GM21390 (cell line): Measurements from ENCODE around the gene PER1.
"Not testable (repeated sequence)": the region's sequence is repeated elsewhere in the genome, so short reads cannot be mapped to it uniquely, and the experiment has no call there.

Source experiments
- ATAC-seq: cut with Tn5 transposase; IDR thresholded peaks from one replicate; pipeline ENCODE4 v1.9.1; 2021; ENCODE audit not compliant: unreplicated experiment

PER1 gene

DNA sequence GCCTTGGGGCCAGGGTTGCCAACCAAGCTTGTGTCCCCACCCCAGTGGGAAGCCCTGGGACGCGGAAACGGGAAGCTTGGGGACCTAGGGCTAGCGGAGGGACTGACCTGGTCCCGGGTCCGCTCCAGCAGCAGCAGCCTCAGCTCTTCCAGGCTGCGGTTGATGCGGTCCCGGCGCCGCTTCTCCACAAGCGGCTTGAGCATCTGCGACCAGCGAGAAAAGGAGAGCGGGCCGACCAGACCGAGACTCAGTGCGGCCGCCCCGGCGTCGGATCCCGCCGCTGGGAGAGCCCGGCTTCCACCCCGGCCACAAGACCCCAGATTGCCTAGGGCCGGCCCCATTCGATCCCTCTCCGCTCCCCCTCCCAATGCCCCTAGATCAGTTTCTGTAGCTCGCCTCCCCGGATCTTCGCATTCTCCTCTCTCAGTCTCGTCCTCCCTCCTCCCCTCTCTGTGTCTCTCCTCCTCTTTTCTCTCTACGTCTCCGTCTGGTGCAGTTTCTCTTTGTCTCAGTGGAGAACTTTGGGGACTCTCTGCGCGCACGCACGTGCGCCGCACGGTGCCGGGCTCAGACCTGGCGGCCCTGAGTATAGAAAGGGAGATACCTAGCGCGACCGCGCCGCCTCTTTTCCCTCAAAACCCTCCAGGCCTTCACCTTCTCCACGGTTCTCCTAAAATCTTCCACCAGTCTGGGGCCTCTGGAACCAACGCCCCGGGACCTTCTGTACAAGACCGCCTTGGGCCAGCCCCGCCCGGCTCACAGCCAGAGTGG, 29.1 kb downstream of the PER1 start:
- ATAC-seq = no peak

DNA sequence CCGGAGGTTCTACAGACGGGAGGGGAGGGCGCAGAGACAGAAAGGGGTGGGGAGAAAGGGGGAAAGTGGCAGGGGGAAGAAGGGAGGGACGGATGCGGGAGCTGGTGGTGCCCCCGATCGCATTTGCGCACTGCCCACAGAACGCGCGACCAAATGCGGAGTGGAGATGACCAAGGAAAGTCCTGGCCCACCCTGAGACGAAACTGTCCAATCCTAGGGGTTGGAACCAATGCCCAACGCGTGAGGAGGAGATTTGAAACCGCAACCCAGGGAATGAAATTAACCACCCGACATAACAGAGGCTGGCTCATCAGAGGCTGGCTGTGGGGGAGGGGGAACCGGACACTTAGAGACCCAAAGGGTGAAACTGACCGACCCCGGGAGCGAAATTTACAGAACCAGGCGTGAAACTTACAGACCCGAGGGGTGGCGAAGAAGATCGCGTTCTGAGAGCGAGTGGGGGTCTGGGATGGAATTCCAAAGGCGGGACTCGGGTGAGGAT, 29.7 kb downstream of the PER1 start:
- ATAC-seq = no peak

DNA sequence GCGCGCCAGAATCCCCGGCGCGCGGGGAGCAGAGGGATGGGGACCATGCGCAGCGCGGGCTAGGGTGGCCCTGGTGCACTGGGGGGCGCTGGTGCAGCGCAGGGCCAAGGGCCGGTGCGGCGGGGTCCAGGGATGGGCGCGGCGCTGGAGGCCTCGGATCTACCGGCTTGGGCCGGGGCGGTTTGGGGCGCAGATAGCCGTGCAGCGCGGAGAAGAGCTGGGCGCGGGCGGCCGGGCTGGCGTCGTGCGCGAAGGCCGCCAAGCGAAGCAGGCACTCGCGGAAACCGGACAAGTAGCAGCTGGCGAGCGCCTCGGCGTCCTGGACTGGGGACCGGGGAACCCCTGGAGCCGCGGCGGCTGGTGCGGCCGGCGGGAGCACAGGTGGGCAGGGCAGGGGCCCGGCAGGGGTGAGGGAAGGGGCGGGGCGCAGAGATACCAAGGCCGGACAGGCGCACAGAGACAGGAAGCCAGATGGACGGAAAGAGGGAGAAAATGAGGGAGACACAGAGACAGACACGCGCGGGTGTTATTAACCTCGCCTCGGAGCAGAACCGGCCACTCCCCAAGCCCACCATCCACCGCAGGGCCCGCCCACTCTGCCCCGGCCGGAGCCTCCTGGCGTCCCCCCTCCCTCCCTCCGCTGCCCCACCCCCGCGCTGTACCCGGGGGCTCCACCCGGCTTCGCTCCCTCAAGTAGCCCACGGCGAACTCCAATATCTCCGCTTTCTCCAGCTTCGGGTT, 30.4 kb downstream of the PER1 start:
- ATAC-seq = peak; percentile 26

DNA sequence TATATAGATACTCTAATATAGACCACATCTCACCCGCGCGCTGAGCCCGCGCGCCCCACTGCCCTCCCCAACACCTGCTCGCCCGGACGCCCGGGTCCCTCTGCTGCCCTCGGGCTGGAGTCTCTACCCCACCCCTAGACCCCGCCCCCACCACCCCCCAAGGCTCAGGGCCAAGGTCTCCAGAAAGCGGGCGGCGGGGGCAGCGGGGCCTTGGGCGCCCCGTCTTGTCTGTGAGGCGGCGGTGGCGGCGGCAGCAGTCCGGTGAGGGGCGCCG, 30.9 kb downstream of the PER1 start:
- ATAC-seq = no peak

DNA sequence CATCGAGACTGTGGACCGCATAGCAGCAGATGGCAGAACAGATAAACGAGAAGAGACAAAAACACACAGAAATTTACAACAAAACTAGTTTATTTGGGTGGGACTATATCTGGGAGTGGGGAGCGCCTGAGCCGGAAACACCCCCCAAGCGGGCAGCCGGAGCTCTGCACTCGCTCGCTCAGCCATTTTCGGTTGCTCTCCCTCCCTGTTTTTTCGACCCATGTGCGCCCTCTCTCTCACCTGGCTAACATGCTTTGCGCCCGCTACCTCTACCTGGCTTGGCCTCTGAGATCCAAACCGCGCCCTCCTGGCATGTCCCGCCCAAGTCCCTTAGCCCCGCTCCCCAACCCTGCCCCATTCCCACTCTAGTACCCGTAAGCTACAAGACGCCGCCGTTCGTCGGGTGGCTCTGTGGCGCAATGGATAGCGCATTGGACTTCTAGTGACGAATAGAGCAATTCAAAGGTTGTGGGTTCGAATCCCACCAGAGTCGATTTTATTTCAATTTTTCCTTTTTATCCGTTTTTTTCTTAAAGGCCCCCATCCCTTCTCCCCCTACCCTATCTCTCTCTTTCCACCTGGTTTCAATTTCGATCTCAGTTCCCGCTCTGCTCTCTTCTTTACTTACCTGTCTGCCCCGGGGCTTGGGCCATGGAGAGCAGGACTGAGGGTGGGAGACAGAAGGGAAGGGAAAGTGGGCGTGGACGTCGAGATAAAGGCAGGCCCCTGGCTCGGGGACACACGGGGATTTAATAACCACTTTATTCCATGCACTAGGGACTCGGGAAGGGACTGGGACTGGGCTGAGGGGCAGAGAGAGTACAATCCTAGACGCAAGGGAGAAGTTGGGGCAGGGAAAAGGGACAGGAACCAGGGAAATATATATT, 31.4 kb downstream of the PER1 start:
- ATAC-seq = no peak

- ATAC-seq = no peak
These were observed 32.4 kb downstream of the PER1 start for GRCh38 chr17:8119581-8120519.

GRCh38 chr17:8118769-8119580, 33.2 kb downstream of the PER1 start:
- peak; percentile 34 for ATAC-seq

GRCh38 chr17:8117980-8118768, 34.0 kb downstream of the PER1 start, which contains the start of gene ALOXE3:
Gene ALOXE3, minus strand, starts transcription at chr17:8118514. Its CDS starts 524 bp downstream, at chr17:8117990.
- no peak for ATAC-seq

DNA sequence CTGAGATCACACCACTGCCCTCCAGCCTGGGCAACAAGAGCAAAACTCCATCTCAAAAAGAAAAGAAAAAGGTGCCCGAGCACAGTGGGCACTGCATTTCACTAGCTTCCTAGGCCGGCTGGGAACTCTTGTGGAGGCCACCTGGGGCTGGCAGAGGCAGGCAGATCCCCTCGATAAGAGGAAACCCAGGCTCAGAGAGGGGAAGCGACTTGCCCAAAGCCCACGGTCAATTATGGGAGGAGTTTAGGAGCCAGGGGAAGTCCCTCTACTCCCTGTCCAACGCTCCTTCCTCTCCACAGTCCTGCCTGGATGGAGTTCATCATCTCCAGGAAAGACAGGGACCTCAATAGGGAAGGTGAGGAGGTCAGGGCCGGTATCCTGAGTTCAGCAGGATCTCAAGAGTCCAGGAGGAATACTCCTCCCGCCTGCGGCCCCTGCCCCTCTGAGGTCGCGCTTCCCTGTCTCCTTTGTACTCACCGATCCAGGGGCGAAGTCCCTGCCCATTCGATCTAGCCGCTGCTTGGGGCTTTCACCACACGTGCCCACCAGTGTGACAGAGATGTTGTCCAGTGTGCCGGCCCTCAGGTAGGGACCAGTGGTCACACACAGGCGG, 34.7 kb downstream of the PER1 start:
- no peak for ATAC-seq

GRCh38 chr17:8116776-8117175, 35.4 kb downstream of the PER1 start:
- ATAC-seq = no peak

GRCh38 chr17:8110907-8111306, 41.3 kb downstream of the PER1 start:
- no peak for ATAC-seq

DNA sequence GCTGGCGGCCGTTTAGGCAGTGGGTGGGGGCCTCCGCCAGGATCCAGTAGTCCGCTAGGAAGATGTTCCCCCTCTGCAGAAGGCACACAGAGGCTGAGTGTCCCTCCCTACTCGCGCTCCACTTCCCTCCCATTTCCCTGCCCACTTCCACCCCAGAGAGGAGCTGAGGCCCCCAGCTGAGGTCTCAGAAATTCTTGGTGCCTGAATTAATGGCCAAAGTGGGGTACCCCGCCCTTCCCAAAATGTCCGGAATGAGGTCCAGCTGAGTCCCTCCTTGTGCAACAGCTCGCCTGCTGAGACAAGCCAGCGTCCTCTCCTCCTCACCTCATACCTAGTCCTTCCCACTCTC, 41.8 kb downstream of the PER1 start:
- no peak for ATAC-seq

GRCh38 chr17:8109661-8110455, 42.3 kb downstream of the PER1 start:
- ATAC-seq = no peak

GRCh38 chr17:8108972-8109660, 43.1 kb downstream of the PER1 start:
- no peak for ATAC-seq

DNA sequence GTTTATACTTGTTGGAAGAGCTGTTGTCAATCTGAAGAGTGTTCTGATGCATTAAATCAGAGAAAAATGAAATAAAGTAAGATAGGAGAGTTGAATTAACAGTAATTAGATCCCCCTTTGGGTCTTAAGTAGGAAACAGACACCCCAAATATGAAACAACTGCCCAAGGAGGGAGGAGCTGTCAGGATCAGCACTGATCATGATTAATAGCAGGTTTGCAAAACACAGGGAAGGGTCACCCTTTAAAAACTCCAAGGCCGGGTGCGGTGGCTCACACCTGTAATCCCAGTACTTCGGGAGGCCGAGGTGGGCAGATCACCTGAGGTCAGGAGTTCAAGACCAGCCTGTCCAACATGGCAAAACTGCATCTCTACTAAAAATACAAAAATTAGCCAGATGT, 45.2 kb downstream of the PER1 start:
- ATAC-seq = not testable (repeated sequence)

- ATAC-seq = no peak
These were observed 46.2 kb downstream of the PER1 start for GRCh38 chr17:8105957-8106398.

GRCh38 chr17:8104911-8105310, 47.3 kb downstream of the PER1 start:
- ATAC-seq = no peak
